A673 (cell line): ENCODE results near the gene WIPF3. TPM values are rescaled to one million over a fixed set of nuclear protein-coding genes. Genes with fewer than 3 reads are reported as not detected.

Source experiments
- BruUV-seq: library from RNA; stranded (reverse); fragments of 400-500 nt; replicated peaks from 2 replicates; lab custom pipeline; 2021; lab: Mats Ljungman, UMichigan
- CTCF ChIA-PET: fragments of 300-600 bp; sonication (Branson Sonifier 250); formaldehyde crosslinking; loops from one replicate; lab custom pipeline; 2022; ENCODE audit warnings: antibody characterized with exemption; lab: Charles Lee
- POLR2A ChIA-PET: fragments of 300-600 bp; sonication (Branson Sonifier 250); formaldehyde crosslinking; loops from one replicate; lab custom pipeline; 2022; ENCODE audit warnings: antibody characterized with exemption; ENCODE audit not compliant: low non-redundant PET; lab: Charles Lee
- DNase-seq: peaks from one replicate; pipeline ENCODE4 v3.0.0-alpha.2; 2015; ENCODE audit warnings: low spot score
- H3K27ac ChIP-seq: fragments of 200-600 bp; sonication (generic); 2 replicates; pipeline ENCODE4 v1.5.1; 2016; ENCODE audit warnings: mixed run types, low read depth, mild to moderate bottlenecking, mixed read lengths, antibody characterized with exemption, low read length; ENCODE audit not compliant: poor library complexity, severe bottlenecking
- H3K27me3 ChIP-seq: fragments of 200-600 bp; sonication (generic); replicated peaks from 2 replicates; pipeline ENCODE4 v1.6.1; 2017; ENCODE audit warnings: mixed run types, low read depth, mild to moderate bottlenecking, mixed read lengths, antibody characterized with exemption, low read length; ENCODE audit not compliant: insufficient read depth, poor library complexity
- H3K36me3 ChIP-seq: fragments of 200-600 bp; sonication (generic); 2 replicates; pipeline ENCODE4 v1.6.1; 2016; ENCODE audit warnings: mixed run types, mild to moderate bottlenecking, mixed read lengths, antibody characterized with exemption, low read length; ENCODE audit not compliant: insufficient read depth, poor library complexity, severe bottlenecking
- H3K4me1 ChIP-seq: fragments of 200-600 bp; sonication (generic); 2 replicates; pipeline ENCODE4 v1.6.1; 2017; ENCODE audit warnings: mixed run types, mild to moderate bottlenecking, mixed read lengths, antibody characterized with exemption, low read length; ENCODE audit not compliant: insufficient read depth, poor library complexity, severe bottlenecking
- H3K4me3 ChIP-seq: fragments of 200-600 bp; sonication (generic); 2 replicates; pipeline ENCODE4 v1.5.1; 2016; ENCODE audit warnings: low read depth, mixed run types, mild to moderate bottlenecking, mixed read lengths, low read length; ENCODE audit not compliant: poor library complexity, severe bottlenecking
- H3K9me3 ChIP-seq: fragments of 200-600 bp; sonication (generic); 2 replicates; pipeline ENCODE4 v1.6.1; 2016; ENCODE audit warnings: mixed run types, low read depth, mild to moderate bottlenecking, mixed read lengths, antibody characterized with exemption, low read length; ENCODE audit not compliant: poor library complexity, severe bottlenecking
- CTCF ChIP-seq: fragments of 300-800, 200-600 bp; sonication (generic); conservative IDR thresholded peaks from 2 replicates; pipeline ENCODE4 v1.5.1; 2017; ENCODE audit warnings: low read depth, mild to moderate bottlenecking, antibody characterized with exemption, low read length, moderate library complexity, mixed read lengths
- EZH2 ChIP-seq: fragments of 200-600 bp; sonication (generic); IDR thresholded peaks from 2 replicates; pipeline ENCODE4 v1.6.1; 2017; ENCODE audit warnings: borderline replicate concordance, low read depth, mild to moderate bottlenecking, mixed read lengths, antibody characterized with exemption, low read length; ENCODE audit not compliant: poor library complexity, severe bottlenecking
- intact Hi-C: fragments of 100-400 bp; cut with micrococcal nuclease; formaldehyde crosslinking; loops from one replicate; pipeline ENCODE4 v1.10.0; 2022; ENCODE audit not compliant: unreplicated experiment
- total RNA-seq: library from RNA; stranded (reverse); gene quantifications from 2 replicates; pipeline ENCODE4 v1.2.3, GENCODE V29; 2021

Gene WIPF3
- total RNA-seq, 1 experiment from 2014 or later = 0.21 TPM

GRCh38 chr7:29948587-29948986, 142.3 kb downstream of the WIPF3 start:
- BruUV-seq = no TSS peak
- intact Hi-C loops = no loop called here
- peaks cover 19% of the 10 kb centered on the region for H3K36me3 ChIP-seq

GRCh38 chr7:29950480-29950879, 144.2 kb downstream of the WIPF3 start:
- no peaks in the 10 kb centered on the region for H3K4me1 ChIP-seq
- BruUV-seq = no TSS peak
- H3K4me3 ChIP-seq = no peak overlapping the region
- no peak overlapping the region for H3K27ac ChIP-seq
- no peaks in the 10 kb centered on the region for H3K27me3 ChIP-seq
- ChIA-PET POLR2A (no interaction called here), CTCF (no interaction called here)
- no peaks in the 10 kb centered on the region for H3K9me3 ChIP-seq
- intact Hi-C loops = no loop called here
- peaks cover 14% of the 10 kb centered on the region for H3K36me3 ChIP-seq
- TF ChIP-seq EZH2 = no peak
- no peak for TF ChIP-seq CTCF
- no peak for DNase-seq

More at GRCh38 chr7:29948587-29948986, 142.3 kb downstream of the WIPF3 start:
- Histone ChIP-seq H3K4me3 (no peak overlapping the region), H3K4me1 (no peaks in the 10 kb centered on the region), H3K27ac (no peak overlapping the region), H3K27me3 (no peaks in the 10 kb centered on the region), H3K9me3 (no peaks in the 10 kb centered on the region)
- ChIA-PET POLR2A (no interaction called here), CTCF (interaction anchor here (0.8 kb wide), 1 partner anchor 27 kb away, joined by 4 read pairs; no protein-coding TSS in a partner anchor)
- TF ChIP-seq CTCF (no peak), EZH2 (no peak)
- DNase-seq = no peak

GRCh38 chr7:29951206-29951605, 144.9 kb downstream of the WIPF3 start:
- intact Hi-C loops = no loop called here
- H3K4me3 ChIP-seq = no peak overlapping the region
- no peaks in the 10 kb centered on the region for H3K4me1 ChIP-seq
- ChIA-PET CTCF (no interaction called here), POLR2A (interaction anchor here (0.6 kb wide), 1 partner anchor 13 kb away, joined by 3 read pairs; no protein-coding TSS in a partner anchor)
- no peak for TF ChIP-seq CTCF
- TF ChIP-seq EZH2 = no peak
- no peaks in the 10 kb centered on the region for H3K9me3 ChIP-seq
- H3K27me3 ChIP-seq = no peaks in the 10 kb centered on the region
- no peak for DNase-seq
- H3K36me3 ChIP-seq = peaks cover 13% of the 10 kb centered on the region
- H3K27ac ChIP-seq = no peak overlapping the region
- BruUV-seq = no TSS peak
